ENCODE results near the gene EPS8.

The EPS8 gene

DNA sequence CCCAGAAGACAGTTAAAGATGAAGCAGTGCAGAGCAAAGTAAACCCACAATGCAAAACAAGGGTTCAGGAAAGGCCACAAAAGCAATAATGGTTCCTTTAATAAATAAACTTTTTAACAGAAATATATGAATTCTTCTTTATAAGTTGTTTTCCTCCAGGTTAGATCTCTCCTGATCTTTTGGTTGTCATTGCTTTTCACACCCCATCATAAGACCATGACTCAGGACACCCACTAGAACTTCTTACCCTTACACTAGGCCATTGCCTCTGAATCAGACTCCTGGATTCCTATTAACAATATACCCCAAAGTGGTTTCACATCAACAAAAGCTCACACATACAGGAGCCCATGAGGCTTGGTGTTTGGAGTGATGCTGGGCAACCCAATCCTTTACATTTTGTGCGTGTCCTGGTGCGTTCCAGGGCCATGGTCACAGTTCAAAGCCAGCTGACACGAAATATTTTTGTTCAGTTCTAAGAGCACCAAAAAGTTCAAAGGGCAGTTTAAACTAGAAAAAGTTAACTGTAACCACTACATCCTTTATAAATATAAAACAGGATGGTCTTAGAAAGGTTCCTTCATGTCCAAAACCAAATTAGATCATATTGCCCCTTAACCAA lies 187.0 kb downstream of the EPS8 start:
- DNase-seq (ENCODE audit: low read depth), result no peak

DNA sequence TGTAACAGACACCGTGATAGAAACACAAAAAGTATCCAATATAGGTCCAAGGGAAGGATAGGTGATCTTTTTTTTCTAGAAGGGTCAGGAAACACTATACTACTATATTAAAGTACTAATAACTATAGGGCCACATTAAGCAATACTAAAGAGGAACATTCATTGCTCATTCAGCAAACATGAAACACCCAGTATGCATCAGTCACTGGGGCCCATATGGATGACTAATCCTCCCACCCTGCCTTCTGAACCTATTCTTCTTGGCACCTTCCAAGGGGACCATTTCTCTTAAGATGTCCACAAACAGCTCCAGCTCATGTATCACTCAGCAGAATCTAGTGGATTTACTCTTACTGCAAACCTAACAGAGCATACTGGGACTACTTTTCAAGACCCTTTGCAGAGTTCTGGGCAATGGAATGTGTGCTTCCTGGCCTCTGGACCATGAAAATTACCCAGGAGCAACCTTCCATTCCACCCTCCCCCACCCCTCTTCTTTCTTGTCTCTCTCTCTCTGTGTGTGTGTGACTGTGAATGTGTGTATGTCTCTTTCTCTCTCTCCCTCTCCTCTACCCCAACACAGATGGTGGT lies 187.9 kb downstream of the EPS8 start:
- peak; percentile 85 for DNase-seq (ENCODE audit: low read depth)

DNA sequence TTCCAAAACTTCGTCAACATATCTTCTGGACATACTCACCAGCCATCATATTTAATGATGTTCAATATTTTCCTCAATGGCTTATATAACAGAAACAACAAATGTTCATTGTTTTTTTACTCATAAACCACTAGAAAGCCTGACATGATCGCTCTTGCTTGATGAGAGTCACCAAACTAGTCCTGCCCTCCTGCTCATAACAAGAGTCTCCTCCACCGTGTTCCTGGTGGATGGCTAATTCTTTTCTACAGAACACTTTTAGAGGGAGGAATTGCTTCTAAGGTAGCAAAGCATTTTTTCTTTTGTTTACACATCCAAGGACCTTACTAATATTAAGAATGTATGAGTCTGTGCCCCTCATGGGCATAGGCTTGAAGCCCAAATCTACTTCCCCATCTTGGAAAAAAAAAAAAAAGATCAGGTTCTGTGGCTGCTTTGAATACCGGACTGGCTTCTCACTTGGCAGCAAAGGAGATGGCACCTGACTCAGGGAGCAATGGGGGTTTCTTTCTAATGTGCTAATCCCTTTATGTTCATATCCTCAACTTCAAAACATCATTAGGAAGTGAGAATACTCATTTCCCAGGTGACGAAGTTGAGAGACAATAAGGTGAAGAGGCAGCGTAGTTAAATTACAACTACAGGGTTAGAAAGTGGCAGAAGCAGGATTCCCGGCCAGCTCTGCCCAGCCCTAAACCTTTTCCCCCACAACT lies 188.8 kb downstream of the EPS8 start:
- DNase-seq (ENCODE audit: low read depth), result no peak

DNA sequence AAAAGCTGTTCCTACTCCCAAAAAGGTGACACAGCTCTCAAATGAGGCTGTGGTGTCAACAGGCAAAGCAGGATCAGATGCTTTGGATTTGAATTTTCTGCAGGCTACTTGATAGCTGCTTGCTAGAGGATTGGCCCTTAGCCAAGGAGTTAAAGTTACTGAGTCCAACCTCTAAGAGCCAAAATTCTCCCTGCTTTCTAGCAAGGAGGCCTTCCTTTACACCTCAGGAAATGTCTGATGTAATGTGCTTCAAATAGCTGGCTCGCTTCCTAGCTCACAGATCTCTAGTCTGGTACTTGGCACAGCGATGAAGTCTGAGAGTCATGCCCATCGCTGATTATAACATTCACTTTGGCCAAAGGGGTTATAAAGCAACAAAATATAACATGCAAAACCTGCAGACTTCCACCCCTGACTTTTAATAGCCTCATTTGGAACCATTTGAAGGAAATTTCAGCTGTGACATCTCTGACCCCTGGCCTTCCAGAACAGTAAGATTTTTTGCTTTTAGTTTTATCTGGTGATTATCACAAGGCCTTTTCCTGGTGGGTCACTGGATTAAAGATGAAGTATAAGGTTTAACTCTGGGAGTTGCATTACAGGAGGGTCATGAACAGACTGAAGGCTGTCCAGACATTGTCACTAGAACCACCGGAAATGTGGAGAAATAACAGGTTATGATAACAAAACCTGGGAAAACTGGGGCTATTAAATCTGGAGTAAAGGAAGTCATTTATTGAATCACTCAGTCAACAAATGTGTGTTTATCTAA lies 189.7 kb downstream of the EPS8 start:
- peak; percentile 79 for DNase-seq (ENCODE audit: low read depth)

DNA sequence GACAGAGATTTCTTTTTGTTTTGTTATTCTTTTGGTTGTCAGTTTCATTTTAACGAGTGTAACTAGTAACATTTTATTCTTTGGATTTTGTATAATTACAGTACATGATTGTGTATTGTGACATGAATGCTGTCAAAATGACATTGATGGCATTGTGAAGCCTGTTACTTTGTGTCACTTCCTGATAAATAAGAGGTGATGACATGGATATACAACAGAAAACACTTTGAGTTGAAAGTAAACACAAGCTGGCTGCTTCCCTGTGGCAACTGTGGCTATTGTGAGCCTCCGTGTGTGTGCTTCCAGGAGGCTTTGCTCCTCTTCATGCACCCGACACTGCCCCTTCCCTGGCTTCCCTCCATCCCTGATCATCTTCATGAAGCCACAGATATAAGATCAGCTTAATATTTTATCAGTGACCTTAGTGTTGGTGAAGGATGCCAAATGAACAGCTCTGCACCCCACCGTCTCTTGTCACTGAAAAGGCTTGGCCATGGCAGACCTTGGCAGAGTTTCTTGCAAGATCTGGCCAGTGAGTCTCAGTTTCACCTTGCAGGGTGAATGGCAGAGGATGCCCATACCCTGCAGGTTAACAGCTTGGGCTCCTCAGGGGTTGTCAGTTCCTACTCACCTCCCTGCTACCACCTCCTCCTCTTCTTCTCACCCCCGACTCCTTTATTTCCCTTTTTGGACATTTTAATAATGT lies 191.9 kb downstream of the EPS8 start:
- no peak for DNase-seq (ENCODE audit: low read depth)

DNA sequence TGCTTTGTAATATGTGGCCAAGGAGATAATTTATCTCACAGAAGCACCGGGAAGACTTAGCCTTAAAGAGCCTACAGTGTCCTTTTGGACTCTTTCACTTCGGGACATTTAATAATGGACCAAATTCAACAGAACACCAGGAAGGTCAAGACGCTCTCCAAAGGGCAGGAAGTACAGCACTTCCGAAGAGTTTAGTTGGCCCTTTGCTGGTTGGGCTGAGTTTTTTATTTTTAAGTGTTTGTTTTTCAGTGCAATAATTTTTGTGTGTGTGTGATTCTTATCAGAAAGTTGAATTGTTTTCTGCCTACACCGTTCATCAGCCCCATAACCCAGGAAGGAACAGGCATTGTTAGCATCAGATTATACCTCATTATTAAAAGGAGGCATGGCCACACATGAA lies 193.0 kb downstream of the EPS8 start:
- DNase-seq (ENCODE audit: low read depth), result no peak

DNA sequence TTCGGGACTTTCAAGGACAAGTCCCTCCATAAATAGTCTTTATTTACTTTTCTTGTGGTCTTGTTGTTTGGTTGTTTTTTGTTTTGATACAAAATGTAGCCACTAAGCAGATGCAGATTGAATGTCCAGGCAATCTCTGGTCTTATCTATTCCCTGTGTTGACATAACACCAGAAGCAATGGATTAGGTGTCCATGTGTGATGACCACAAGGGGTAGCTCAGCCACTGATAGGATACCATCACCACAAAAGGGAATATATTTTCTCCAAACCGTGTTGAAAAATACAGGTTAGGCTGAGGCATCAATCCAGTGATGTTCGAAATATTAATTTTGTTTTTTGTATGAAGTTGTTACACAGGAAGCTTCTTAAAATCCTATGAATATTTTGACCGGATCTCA lies 196.3 kb downstream of the EPS8 start:
- no peak for DNase-seq (ENCODE audit: low read depth)

DNA sequence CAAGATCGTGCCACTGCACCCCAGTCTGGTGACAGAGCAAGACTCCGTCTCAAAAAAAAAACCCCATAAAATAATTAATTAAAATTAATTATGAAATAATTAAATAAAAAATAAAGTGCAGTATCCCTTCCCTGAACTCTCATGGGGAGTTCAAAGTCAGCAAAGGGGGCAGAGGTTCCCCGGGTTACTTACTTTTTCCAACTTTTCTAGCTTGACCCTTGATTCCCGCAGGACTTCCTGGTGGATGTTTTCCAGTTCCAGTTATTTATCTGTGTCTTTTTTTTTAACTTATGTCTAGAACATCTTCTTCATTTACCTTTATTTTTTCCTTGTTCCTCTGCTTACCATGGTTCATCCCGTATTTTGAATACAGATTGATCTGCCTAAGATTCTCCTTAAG lies 197.4 kb downstream of the EPS8 start:
- no peak for DNase-seq (ENCODE audit: low read depth)

DNA sequence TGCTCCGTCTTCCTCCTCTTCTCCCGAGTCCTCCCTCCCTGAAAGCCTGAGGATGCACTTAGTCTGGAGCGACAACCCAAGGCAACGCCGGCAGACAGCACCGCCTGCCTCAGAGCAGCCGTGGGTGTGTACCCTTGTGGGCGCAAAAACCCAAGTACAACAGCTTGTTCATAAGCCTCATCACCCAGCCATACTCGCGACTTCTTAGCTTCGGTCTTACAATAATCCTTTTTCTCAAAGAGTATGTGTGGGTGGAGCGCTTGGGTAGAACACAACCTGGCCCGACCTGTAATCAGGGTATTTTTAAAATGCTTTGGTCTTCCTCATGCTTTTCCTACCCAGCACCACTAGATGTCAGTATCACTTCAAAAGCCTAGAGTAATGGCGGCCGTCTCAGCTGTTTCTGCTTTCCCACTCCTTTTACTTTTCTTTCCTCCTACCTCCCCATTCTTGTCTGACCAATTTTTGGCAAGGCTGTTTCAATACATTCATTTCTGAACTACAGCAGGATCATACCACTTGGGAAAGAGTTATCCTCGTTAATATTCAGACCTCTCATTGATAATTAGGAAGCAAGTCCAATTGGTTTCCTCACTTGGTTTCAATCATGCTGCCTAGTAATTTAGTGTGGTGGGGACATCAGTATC lies 198.9 kb downstream of the EPS8 start:
- peak; percentile 77 for DNase-seq (ENCODE audit: low read depth)

DNA sequence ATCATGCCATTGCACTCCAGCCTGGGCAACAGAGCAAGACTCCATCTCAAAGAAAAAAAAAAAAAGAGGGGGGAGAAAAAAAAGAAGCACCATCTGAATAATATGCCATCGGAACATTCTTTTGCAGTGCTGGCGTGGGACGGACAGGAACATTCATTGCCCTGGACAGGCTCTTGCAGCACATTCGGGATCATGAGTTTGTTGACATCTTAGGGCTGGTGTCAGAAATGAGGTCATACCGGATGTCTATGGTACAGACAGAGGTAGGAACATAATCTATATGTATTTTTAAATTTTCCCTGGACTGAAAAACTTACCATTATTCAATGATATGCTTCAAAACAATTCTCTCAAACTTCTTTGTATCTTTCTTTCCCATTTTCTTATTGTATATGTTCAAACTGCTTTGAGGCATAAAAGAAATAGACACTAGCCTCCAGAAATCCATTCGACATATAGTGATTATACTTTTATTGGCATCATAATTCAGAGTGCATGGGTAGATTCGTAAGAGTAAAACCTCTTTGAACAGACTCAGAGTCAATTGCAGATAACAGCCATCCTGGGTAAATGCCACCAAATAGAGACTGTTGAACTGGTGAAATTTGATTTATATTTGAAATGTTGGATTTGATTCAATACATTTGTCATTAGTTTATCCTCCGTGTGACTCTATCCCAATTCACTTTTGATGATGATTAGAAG lies 199.7 kb downstream of the EPS8 start:
- DNase-seq (ENCODE audit: low read depth), result no peak

DNA sequence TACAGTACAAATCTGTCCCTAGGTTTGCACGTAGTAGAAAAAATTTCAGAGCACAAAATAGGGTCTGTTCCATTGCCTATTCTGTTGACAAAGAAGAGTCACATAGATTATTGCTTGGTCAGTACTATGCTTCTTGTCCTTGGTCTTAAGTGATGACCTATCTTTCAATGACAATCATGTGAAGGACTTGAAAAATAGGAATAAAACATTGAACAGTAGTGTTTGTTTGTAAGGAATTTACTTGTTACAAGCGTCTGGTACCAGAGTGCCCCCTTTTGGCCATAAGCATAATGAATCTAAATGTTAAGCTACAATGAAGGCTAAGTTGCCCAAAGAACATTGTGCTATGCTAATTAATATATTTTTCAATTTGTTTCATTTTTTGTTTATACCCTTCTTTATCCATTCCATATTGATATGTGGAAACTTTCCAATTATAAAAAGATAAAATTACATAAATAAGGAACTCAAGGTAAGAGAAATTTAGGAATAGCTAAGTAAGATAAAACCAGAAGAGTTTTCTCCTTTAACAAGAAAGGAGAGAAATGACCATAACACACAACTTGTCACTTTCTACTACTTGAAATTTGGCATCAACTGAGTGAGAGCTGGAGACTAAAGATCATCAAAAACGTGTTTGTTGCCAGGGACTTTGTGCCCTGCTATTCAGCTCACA lies 204.7 kb downstream of the EPS8 start:
- DNase-seq (ENCODE audit: low read depth), result peak; percentile 79

DNA sequence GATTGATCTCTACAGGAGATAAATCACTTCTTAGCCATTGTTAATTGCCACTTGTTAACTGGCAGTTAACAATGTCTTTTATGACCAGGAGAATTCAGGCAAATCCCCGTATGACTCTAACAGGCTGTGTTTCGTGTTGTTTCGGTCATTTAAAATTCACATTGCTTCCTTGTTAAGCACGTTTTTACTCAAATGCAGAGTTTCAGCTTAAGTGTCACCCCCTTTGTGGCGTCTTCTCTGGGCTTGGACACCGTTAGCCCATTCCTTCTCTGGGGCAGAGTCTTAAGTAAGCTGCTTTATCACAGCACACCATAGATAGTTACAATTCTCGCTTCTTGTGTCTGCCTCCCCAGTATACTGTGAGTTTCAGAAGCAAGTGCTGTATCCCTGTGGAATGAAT lies 205.4 kb downstream of the EPS8 start:
- DNase-seq (ENCODE audit: low read depth), result no peak

DNA sequence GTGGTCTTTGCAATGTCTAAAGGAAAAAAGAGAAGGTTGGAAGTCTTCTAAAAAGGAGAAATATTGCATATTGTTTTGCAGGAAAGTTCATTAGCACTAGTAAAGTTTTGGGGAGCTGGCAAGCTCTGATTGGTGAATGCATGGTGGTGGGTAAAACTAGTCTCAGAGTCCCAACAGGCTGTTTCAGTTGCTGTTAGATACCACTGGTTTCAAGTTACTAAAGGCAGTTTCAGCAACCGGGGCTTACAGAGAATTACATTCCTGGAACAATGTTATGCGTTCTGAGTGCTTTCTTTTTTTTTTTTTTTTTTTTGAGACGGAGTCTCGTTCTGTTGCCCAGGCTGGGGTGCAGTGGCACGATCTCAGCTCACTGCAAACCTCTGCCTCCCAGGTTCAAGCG lies 208.2 kb downstream of the EPS8 start:
- DNase-seq (ENCODE audit: low read depth), result peak; percentile 58

DNA sequence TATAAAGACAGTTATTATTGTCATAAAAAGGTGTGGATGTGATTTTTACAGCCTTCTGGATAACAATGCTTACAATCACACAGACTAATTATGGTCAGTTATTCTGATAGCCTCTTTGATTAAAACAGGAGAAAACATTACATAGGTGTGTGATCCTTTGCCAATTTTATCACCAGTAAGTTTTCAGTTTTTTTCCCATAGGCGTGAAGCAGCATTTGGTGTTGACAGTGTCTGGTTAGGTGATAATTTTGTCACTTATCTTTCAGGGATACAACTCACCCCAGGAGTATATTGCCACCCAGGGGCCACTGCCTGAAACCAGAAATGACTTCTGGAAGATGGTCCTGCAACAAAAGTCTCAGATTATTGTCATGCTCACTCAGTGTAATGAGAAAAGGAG lies 208.8 kb downstream of the EPS8 start:
- DNase-seq (ENCODE audit: low read depth), result no peak

DNA sequence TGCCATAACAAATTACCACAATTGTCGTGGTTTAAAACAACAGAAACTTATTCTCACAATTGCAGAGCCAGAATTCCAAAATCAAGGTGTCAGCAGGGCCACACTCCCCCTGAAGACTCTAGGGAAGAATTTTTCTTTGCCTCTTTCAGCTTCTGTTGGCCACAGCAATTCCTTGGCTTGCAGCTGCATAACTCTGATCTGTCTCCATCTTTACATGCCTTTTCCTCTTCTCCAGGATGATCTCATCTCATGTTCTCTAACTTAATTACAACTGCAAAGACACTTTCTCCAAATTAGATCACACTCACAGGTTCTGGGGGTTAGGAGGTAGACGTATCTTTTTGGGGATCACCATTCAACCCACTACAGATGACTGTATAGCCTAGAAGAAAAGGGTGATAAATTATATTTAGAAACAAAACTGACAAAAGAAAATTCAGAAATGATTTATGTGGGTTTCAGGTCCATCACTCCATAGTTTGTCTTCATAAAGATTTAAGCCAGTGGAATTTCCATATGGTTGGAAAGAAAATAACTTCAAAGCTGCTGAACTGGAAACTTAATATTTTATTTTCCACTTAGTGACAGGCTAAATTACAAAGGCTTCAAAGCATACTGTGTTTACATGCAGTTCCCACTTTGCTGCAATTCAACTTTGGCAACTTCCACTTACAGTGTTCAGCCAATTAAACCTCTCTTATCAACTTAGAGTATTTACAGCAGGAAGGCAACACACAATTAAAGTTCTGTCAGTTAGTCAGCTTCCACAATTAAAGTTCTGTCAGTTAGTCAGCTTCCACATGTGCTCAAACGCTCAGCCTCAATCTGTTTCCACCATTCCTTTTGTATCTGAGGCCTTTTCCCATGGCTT lies 213.3 kb downstream of the EPS8 start:
- DNase-seq (ENCODE audit: low read depth), result peak; percentile 38

DNA sequence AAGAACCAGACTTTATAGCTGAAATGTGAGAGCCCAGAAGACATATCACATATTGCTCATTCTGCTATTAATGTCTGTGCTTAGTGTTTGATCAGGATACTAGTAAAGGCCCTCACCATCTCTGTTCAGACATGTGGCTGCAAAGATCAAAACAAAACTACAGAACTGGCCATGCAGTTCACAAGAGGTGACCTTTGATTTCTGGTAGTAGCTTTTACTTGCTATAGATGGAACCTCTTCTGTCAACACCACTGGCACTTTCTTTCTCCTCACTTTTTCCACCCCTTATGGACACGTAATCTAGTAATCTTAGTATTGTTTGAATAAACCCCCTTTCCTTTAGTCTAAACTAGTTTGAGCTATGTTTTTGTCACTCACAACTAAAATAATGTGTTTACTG lies 214.8 kb downstream of the EPS8 start:
- DNase-seq (ENCODE audit: low read depth), result no peak
